Right lobe of liver (tissue), 6 donors: ENCODE measurements around the gene ZBTB45. TPM values are rescaled to one million over a fixed set of nuclear protein-coding genes. Genes with fewer than 3 reads are reported as not detected.

Experiments used
- ATAC-seq, 4 donors: fragments of 200-7000 bp; cut with Tn5 transposase; one replicate each; pipeline ENCODE4 v1.9.1; 2020; ENCODE audit warnings: mild to moderate bottlenecking in 4 of 4, moderate library complexity in 4 of 4
- DNase-seq, 3 donors: peaks; one replicate each; pipeline ENCODE4 v3.0.0-alpha.2; 2020
- H3K27ac ChIP-seq, 3 donors: fragments of 200-600 bp; one replicate each; pipeline ENCODE4 v1.8.0; 2022
- H3K27me3 ChIP-seq, 2 donors: fragments of 200-600 bp; one replicate each; pipeline ENCODE4 v1.8.0; 2022
- H3K36me3 ChIP-seq, 4 donors: fragments of 200-600 bp; sonication (generic) in 1 of 4; one replicate each; pipeline versions ENCODE4 v1.5.1 to v1.8.0; 2017 to 2022; ENCODE audit warnings: control low read depth in 1 of 4
- H3K4me1 ChIP-seq, 4 donors: fragments of 200-600 bp; sonication (generic) in 1 of 4; one replicate each; pipeline versions ENCODE4 v1.5.1 to v1.8.0; 2017 to 2022; ENCODE audit warnings: control low read depth in 1 of 4
- H3K4me3 ChIP-seq, 3 donors: fragments of 200-600 bp; one replicate each; pipeline ENCODE4 v1.8.0; 2022
- H3K9me3 ChIP-seq, 4 donors: fragments of 200-600 bp; sonication (generic) in 1 of 4; one replicate each; pipeline versions ENCODE4 v1.5.1 to v1.8.0; 2017 to 2022; ENCODE audit warnings: control low read depth in 1 of 4
- POLR2A ChIP-seq: fragments of 450-650 bp; IDR thresholded peaks from one replicate; pipeline ENCODE4 v1.6.1; 2017; ENCODE audit warnings: antibody characterized with exemption, mild to moderate bottlenecking
- WGBS: methylation state at CpG from one replicate; pipeline ENCODE4 v1.1.6; 2018; ENCODE audit warnings: low coverage, low lambda C conversion rate; ENCODE audit not compliant: insufficient coverage; ENCODE audit errors: missing lambda C conversion rate; 5-methylcytosine and 5-hydroxymethylcytosine counted together
- intact Hi-C, 2 donors: fragments of 100-400 bp; cut with DNase I; formaldehyde crosslinking; loops; one replicate each; pipeline versions ENCODE4 v1.11.2 to v1.14.1; 2022
- total RNA-seq, 6 experiments: library from RNA; depleted of rRNA in 2 of 6; stranded (reverse); fragments of >200 nt in 2 of 6; fragmentation: NEBNext Ultra II Directional in 3 of 6; extraction: Animal tissue kit (Norgen Biotek cat#: 25700) in 3 of 6; gene quantifications; one replicate each; pipeline versions ENCODE4 v1.1.0 to v1.2.4, GENCODE V29; 2016 to 2023
- TF ChIP-seq, protein P1 (sequence below), 4 donors: fragments of 200-600 bp in 3 of 4; fragments of 450-650 bp in 1 of 4; IDR thresholded peaks; one replicate each; pipeline versions ENCODE4 v1.5.1 to v1.8.0; 2016 to 2022; ENCODE audit warnings: antibody characterized with exemption in 4 of 4, mild to moderate bottlenecking in 2 of 4
- donor health status: DM: no; HTN: yes; CAD: no.
- donor health status: DM: no; HTN: no; CAD: no.
- donor health status: DM: no; HTN: no; CAD: no.
- donor health status: DM: no; HTN: yes; CAD: no.
- donor health status: DM: no; HTN: yes; CAD: no.

ZBTB45 gene
- total RNA-seq, 6 experiments from 2014 or later: 3.5 to 4.8 (median 4.3) TPM

GRCh38 chr19:58560007-58560887 is 40.6 kb upstream of the ZBTB45 start:
- Histone ChIP-seq H3K27ac (peak overlapping the region in 2 of 3 donors; percentile 98 to 100), H3K36me3 (peaks cover 0 to 12% (median 2%) of the 10 kb centered on the region in 4 donors), H3K4me3 (peak overlapping the region; percentile 72 to 95 (median 89)), H3K4me1 (peaks cover 0 to 39% (median 9%) of the 10 kb centered on the region in 4 donors), H3K27me3 (no peaks in the 10 kb centered on the region), H3K9me3 (no peaks in the 10 kb centered on the region)
- 36% methylated on average over 2 of the region's 8 CpGs for WGBS
- TF ChIP-seq POLR2A: no peak
- TF ChIP-seq, protein P1, sequence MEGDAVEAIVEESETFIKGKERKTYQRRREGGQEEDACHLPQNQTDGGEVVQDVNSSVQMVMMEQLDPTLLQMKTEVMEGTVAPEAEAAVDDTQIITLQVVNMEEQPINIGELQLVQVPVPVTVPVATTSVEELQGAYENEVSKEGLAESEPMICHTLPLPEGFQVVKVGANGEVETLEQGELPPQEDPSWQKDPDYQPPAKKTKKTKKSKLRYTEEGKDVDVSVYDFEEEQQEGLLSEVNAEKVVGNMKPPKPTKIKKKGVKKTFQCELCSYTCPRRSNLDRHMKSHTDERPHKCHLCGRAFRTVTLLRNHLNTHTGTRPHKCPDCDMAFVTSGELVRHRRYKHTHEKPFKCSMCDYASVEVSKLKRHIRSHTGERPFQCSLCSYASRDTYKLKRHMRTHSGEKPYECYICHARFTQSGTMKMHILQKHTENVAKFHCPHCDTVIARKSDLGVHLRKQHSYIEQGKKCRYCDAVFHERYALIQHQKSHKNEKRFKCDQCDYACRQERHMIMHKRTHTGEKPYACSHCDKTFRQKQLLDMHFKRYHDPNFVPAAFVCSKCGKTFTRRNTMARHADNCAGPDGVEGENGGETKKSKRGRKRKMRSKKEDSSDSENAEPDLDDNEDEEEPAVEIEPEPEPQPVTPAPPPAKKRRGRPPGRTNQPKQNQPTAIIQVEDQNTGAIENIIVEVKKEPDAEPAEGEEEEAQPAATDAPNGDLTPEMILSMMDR (IDR thresholded peaks at IDR 0.05): no peak
- intact Hi-C loops: no loop called here
- no peak for ATAC-seq
- no peak for DNase-seq

- DNase-seq: peak; percentile 93 to 95 (median 94)
- H3K4me3 ChIP-seq: peak overlapping the region; percentile 72 to 95 (median 89)
- no peaks in the 10 kb centered on the region for H3K9me3 ChIP-seq
- peak; percentile 86 for TF ChIP-seq POLR2A
- TF ChIP-seq, protein P1 (IDR thresholded peaks at IDR 0.05): no peak
- peaks cover 0 to 12% (median 2%) of the 10 kb centered on the region in 4 donors for H3K36me3 ChIP-seq
- ATAC-seq: peak; percentile 53 to 70 (median 63)
- intact Hi-C loops: no loop called here
- H3K27ac ChIP-seq: peak overlapping the region; percentile 98 to 100 (median 99)
- no peaks in the 10 kb centered on the region for H3K27me3 ChIP-seq
- WGBS: under 1% methylated on average over 16 of the region's 33 CpGs
- peaks cover 0 to 41% (median 9%) of the 10 kb centered on the region in 4 donors for H3K4me1 ChIP-seq
These were observed 39.8 kb upstream of the ZBTB45 start for GRCh38 chr19:58559275-58560006.

- intact Hi-C loops: no loop called here
- peak; percentile 68 for TF ChIP-seq POLR2A
- TF ChIP-seq, protein P1 (IDR thresholded peaks at IDR 0.05): no peak
These were observed 39.1 kb upstream of the ZBTB45 start for GRCh38 chr19:58558623-58559274.

DNA sequence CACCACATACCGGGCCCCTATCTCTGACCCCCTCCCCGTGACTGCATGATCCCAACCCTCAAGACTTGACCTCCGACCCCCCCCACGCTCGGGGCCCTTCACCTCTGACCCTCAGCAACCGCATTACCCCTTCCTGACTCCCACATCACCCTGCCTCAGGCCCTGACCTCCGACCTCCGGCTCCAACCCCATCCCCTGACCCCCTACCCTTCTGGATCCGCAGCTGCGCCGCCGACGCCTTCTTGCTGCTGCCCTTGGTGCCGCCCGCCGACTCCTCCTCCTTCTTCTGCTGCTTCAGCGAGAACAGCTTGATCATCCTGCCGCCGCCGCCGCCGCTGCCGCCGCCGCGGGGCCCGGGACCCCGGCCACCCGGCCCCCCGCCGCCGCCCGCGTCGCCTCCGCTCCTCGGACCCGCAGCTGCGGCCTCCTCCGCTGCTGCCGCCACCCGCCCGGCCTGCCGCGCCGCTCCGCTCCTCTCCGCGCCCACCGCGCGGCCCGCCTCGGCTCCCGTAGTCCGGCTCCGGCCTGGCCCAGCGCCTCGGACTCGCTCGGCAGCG is 38.5 kb upstream of the ZBTB45 start, which contains the start of gene UBE2M:
Gene UBE2M, minus strand, starts transcription at position 546 of the 557 bp plus-strand sequence. Its CDS starts 230 bp downstream, at position 316.
- Histone ChIP-seq H3K4me1 (peaks cover 0 to 46% (median 13%) of the 10 kb centered on the region in 4 donors), H3K4me3 (peak within 1 kb of the TSS; percentile 72 to 95 (median 89)), H3K9me3 (no peaks in the 10 kb centered on the region), H3K27ac (peak within 1 kb of the TSS; percentile 98 to 100 (median 99)), H3K27me3 (no peaks in the 10 kb centered on the region), H3K36me3 (peaks cover 0 to 16% (median 2%) of the 10 kb centered on the region in 4 donors)
- ATAC-seq (no peak), DNase-seq (peak; percentile 70 to 82 (median 72))
- intact Hi-C loops: no loop called here
- TF ChIP-seq, protein P1 (IDR thresholded peaks at IDR 0.05): no peak
- TF ChIP-seq POLR2A: no peak
- WGBS: 2% methylated on average over 35 of the region's 62 CpGs

More at GRCh38 chr19:58558623-58559274, 39.1 kb upstream of the ZBTB45 start:
- ATAC-seq: peak; percentile 72 to 78 (median 78)
- H3K36me3 ChIP-seq: peaks cover 0 to 12% (median 2%) of the 10 kb centered on the region in 4 donors
- peak overlapping the region; percentile 72 to 95 (median 89) for H3K4me3 ChIP-seq
- H3K27ac ChIP-seq: peak overlapping the region; percentile 98 to 100 (median 99)
- peak; percentile 99 for DNase-seq
- no peaks in the 10 kb centered on the region for H3K9me3 ChIP-seq
- peaks cover 0 to 47% (median 12%) of the 10 kb centered on the region in 4 donors for H3K4me1 ChIP-seq
- 0% methylated on average over 25 of the region's 76 CpGs for WGBS
- no peaks in the 10 kb centered on the region for H3K27me3 ChIP-seq
